ENCODE results near the gene SAMHD1.
A peak's percentile ranks its signal among the peaks of the same experiment; 100 is the strongest.

Gene SAMHD1

GRCh38 chr20:36872852-36873251 lies 78.7 kb downstream of the SAMHD1 start:
- no peak for DNase-seq (ENCODE audit: low spot score)

- DNase-seq (ENCODE audit: low spot score) = no peak
Measured at GRCh38 chr20:36871640-36872570, 79.6 kb downstream of the SAMHD1 start.

GRCh38 chr20:36866681-36867495 lies 84.6 kb downstream of the SAMHD1 start:
- DNase-seq (ENCODE audit: low spot score) = no peak

GRCh38 chr20:36866164-36866563 lies 85.3 kb downstream of the SAMHD1 start:
- DNase-seq (ENCODE audit: low spot score) = no peak

GRCh38 chr20:36865861-36866149 lies 85.7 kb downstream of the SAMHD1 start:
- no peak for DNase-seq (ENCODE audit: low spot score)

GRCh38 chr20:36865076-36865860 lies 86.2 kb downstream of the SAMHD1 start:
- DNase-seq (ENCODE audit: low spot score) = no peak

GRCh38 chr20:36862857-36863668 lies 88.4 kb downstream of the SAMHD1 start:
- peak; percentile 6 for DNase-seq (ENCODE audit: low spot score)

GRCh38 chr20:36861875-36862801 lies 89.4 kb downstream of the SAMHD1 start:
- DNase-seq (ENCODE audit: low spot score) = no peak

- no peak for DNase-seq (ENCODE audit: low spot score)
Measured at GRCh38 chr20:36861625-36861874, 90.0 kb downstream of the SAMHD1 start.

- no peak for DNase-seq (ENCODE audit: low spot score)
Measured at GRCh38 chr20:36860811-36861624, 90.5 kb downstream of the SAMHD1 start.

GRCh38 chr20:36860339-36860738 lies 91.2 kb downstream of the SAMHD1 start:
- DNase-seq (ENCODE audit: low spot score) = no peak

GRCh38 chr20:36859700-36860330 lies 91.7 kb downstream of the SAMHD1 start:
- DNase-seq (ENCODE audit: low spot score) = no peak

GRCh38 chr20:36859282-36859555 lies 92.3 kb downstream of the SAMHD1 start:
- DNase-seq (ENCODE audit: low spot score) = no peak

- peak; percentile 24 for DNase-seq (ENCODE audit: low spot score)
Measured at GRCh38 chr20:36856691-36857635, 94.5 kb downstream of the SAMHD1 start.

- no peak for DNase-seq (ENCODE audit: low spot score)
Measured at GRCh38 chr20:36856195-36856594, 95.3 kb downstream of the SAMHD1 start.

GRCh38 chr20:36855241-36855657 lies 96.3 kb downstream of the SAMHD1 start:
- DNase-seq (ENCODE audit: low spot score) = no peak

GRCh38 chr20:36854348-36855240 lies 96.9 kb downstream of the SAMHD1 start:
- no peak for DNase-seq (ENCODE audit: low spot score)

Measured in activated CD4-positive, alpha-beta T cell treated with anti-CD3 and anti-CD28 coated beads, Interleukin-2, Interleukin-4, amounts not matched to agents 100 ng/mL and 50 ng/mL, durations not matched to agents 16 hours and 8 hours (primary cell).